Adipose tissue (tissue), 3 donors: ENCODE measurements around the gene HK2. TPM values are rescaled to one million over a fixed set of nuclear protein-coding genes. Genes with fewer than 3 reads are reported as not detected.
"Not testable (repeated sequence)": the region's sequence is repeated elsewhere in the genome, so short reads cannot be mapped to it uniquely, and the experiment has no call there.

Experiments
- H3K27ac ChIP-seq: one replicate; pipeline ENCODE4 v1.5.1; 2013; ENCODE audit warnings: low read depth, low read length
- WGBS, 3 donors: extraction: QIAGEN DNeasy Blood & Tissue Kit; methylation state at CpG; one replicate each; pipeline ENCODE4 v1.1.7; 2013; 5-methylcytosine and 5-hydroxymethylcytosine counted together
- polyA plus RNA-seq, 3 donors: library from polyadenylated mRNA; stranded (reverse); fragments of 200-250 nt; gene quantifications; one replicate each; pipeline ENCODE4 v1.2.3, GENCODE V29; 2013
- donor health status: healthy with polysubstance abuse.
- donor health status: Bipolar disorder and iron deficiency.
- donor health status: healthy.

The HK2 gene
- 100 to 1,000 TPM in 1 of 3 donors, 10 to 100 TPM in 2; 11.8 to 123 (median 18.2) TPM for polyA plus RNA-seq

GRCh38 chr2:74833418-74834233 lies at the start of gene HK2:
Gene HK2 (plus strand): TSS chr2:74834127. CDS start chr2:74834581, 454 bp downstream.
- no peak within 1 kb of the TSS for H3K27ac ChIP-seq
- 4 to 7% (median 6%) methylated on average over 44 to 67 of the region's 67 CpGs for WGBS, 3 donors

GRCh38 chr2:74789271-74789670 lies 44.7 kb upstream of the HK2 start:
- 47 to 66% (median 51%) methylated on average over 2 of the region's 2 CpGs for WGBS, 3 donors
- no peak overlapping the region for H3K27ac ChIP-seq

GRCh38 chr2:74792282-74792681 lies 41.6 kb upstream of the HK2 start:
- H3K27ac ChIP-seq, result no peak overlapping the region
- 77 to 82% (median 78%) methylated on average over 5 of the region's 5 CpGs for WGBS, 3 donors

GRCh38 chr2:74794878-74795277 lies 39.0 kb upstream of the HK2 start:
- no CpG with 5 or more reads among the region's 2 CpGs for WGBS, 3 donors
- not testable (repeated sequence) for H3K27ac ChIP-seq

- no peak overlapping the region for H3K27ac ChIP-seq
- WGBS, 3 donors, result 86 to 93% (median 92%) methylated on average over 5 of the region's 5 CpGs
Observed at GRCh38 chr2:74806355-74806839, 27.5 kb upstream of the HK2 start.

- 75 to 87% (median 85%) methylated on average over 6 of the region's 6 CpGs for WGBS, 3 donors
- no peak overlapping the region for H3K27ac ChIP-seq
Observed at GRCh38 chr2:74806920-74807319, 27.0 kb upstream of the HK2 start.

DNA sequence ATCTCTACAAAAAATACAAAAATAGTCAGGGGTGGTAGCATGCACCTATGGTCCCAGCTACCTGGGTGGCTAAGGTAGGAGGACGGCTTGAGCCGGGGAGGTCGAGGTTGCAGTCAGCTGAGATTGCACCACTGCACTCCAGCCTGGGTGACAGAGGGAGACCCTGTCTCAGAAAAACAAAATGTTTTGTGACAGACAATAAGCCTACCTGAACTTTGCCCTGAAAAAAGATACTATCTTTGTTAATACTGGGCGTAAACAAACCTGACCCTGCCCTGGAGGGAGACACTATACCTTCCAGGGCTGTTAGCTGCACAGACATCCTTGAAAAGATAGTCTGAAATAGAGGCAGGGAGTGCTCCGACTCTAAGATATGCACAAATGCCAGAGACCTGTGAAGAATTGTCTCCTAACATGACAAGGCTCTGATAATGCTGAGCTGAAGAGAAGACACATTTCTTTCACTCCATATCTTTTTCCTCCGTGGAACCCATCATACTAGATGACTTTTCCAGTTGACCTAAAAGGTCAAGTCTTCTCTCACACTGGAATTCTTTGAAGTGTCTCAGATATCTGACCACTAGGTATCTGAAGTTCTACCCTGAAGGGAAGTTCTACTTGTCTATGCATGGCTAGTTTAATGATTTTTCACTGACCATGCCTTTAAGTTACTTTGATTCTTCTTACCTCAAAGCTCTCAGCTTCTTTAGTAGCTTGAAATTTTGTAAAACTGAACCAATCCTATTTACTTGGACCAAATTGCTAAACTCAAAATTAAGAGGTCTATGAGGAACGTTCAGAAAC lies 20.9 kb upstream of the HK2 start:
- 39 to 74% (median 64%) methylated on average over 7 of the region's 7 CpGs for WGBS, 3 donors

DNA sequence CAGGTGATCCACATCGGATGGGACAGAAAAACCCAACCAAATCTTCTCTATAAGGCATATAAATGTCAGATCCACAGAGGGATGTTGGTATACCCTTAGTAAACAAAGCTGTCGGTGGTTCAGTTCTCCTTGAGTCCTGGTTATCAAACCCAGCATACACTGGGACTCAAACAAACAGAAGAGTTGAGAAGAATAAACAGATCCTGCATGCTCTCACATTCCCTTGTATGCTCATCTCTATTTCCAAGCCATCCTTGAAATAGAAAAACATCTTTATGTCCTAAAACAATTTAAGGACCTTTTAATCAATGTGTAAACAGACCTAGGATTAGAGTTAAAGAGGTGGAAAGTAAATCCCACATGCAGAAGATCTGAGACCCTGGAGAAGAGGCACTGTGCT lies 19.8 kb upstream of the HK2 start:
- no peak overlapping the region for H3K27ac ChIP-seq
- WGBS, 3 donors, result 41 to 82% (median 75%) methylated on average over 2 of the region's 2 CpGs

More for the DNA sequence above, 20.9 kb upstream of the HK2 start:
- H3K27ac ChIP-seq, result no peak overlapping the region

DNA sequence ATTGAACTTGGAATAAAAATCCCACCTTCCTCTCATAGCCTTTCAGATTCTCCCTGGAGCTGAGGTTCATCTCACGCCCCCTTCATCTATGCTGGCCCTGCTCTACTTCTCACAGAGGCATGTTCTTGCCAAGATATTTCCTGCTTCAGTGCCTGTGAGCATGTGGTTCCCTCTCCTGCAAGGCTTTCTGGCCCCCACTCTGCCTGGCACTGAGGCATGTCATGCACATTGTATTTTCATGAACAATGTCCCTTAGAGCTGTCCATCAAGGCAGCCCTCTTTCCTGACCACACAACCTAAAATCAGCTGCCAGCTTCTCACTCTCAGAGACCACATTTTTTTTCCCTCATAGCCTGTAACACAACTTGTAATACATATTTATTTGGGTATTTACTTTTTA lies 18.0 kb upstream of the HK2 start:
- 71 to 93% (median 74%) methylated on average over 1 of the region's 1 CpG for WGBS, 3 donors
- no peak overlapping the region for H3K27ac ChIP-seq

DNA sequence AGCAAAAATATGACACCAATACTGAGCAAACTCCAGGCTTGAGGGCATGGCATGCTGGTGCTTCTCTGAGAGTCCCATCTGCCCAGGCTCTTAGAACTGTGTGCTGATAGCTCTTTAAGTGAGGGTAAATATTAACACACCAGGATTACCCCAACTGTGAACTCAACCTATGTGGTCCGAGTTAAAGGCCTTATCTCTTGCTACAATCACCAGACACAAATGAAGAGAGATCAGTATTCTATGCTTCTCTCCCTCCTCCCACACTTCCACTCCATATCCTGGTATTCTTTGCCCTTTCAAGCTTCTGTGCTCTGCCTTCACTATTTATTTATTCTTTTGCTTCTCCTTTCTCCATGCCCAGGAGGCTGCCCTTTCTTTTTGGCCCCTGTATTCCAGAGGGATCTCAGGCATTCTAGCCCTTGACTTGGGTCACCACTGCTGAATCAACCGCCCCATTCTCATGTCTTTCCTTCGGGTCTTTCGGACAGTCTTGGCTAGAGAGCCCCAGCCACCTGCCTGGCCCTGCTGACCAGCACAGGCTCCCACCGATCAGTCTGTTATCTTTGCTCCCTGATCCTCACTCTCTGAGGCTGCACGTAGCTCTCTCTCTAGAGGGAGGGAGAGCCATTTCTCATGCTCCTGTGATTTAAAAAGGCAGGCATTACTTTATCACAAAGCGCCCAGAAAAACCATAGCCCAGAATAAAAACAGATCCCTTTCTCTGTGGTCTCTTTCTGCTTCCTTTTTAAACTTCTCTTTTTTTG lies 17.2 kb upstream of the HK2 start:
- 17 to 25% (median 23%) methylated on average over 7 of the region's 7 CpGs for WGBS, 3 donors

DNA sequence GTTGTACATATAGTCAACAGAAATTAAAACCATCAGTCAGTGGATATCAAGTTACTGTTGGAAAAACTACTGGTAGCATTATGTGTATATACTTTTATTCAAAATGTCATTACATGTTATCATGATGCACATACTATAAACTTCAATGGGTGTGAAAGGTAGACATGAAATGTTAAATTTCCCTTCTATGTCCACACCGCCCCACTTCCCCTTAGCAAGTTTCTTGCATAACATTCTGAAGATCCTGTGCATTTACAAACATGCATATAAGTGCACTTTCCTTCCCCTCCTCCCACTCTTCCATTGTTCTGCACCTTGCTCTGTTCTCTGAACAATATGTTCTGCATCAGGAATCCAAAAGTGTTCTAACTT lies 16.6 kb upstream of the HK2 start:
- WGBS, 3 donors, result 50 to 95% (median 67%) methylated on average over 1 of the region's 1 CpG
- no peak overlapping the region for H3K27ac ChIP-seq

More for the DNA sequence above, 17.2 kb upstream of the HK2 start:
- no peak overlapping the region for H3K27ac ChIP-seq

GRCh38 chr2:74819702-74820101 lies 14.2 kb upstream of the HK2 start:
- no peak overlapping the region for H3K27ac ChIP-seq

DNA sequence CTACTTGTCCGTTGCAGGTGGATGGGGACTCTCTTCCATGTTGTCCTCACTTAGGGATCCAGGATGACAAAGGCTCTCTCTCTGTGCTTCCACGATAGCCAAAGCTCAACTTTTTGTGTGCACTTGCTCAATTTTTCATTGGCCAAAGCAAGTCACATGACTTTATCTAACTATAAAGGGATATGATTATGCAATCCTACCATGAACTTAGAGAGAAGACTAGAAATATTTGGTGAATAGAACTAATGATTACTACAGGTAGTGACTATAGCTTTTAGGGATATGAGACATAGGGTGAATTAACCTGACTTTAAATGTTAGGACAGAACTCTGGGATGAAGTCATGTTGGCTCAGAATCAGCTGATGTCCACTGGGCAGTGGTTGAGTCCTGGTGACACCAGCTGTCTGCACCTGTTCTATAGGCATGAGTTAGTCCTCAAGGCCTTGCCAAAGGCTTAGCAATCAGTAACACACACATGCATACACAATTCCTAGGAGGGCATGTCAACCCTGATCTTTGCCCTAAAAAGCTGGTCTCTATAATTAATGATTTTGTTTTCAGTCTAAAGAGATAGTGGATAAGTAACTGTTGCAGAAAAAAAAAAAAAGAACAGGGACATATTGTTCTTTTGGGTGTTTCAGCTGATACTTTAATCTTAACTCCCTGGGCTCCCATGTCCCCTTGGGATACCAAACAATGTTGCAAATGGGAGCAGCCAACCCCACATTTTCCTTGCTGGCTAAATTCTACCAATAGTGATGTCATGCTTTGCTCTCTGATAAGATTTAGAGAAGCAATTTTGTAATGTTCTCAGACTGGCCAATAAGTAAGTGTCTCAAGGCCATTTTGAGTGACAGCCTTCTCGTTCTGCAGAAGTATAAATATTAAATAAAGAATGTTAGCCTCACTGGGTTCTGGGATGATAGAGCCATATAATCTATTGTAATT lies 12.5 kb upstream of the HK2 start:
- no peak overlapping the region for H3K27ac ChIP-seq
- 71 to 75% (median 75%) methylated on average over 3 of the region's 3 CpGs for WGBS, 3 donors

DNA sequence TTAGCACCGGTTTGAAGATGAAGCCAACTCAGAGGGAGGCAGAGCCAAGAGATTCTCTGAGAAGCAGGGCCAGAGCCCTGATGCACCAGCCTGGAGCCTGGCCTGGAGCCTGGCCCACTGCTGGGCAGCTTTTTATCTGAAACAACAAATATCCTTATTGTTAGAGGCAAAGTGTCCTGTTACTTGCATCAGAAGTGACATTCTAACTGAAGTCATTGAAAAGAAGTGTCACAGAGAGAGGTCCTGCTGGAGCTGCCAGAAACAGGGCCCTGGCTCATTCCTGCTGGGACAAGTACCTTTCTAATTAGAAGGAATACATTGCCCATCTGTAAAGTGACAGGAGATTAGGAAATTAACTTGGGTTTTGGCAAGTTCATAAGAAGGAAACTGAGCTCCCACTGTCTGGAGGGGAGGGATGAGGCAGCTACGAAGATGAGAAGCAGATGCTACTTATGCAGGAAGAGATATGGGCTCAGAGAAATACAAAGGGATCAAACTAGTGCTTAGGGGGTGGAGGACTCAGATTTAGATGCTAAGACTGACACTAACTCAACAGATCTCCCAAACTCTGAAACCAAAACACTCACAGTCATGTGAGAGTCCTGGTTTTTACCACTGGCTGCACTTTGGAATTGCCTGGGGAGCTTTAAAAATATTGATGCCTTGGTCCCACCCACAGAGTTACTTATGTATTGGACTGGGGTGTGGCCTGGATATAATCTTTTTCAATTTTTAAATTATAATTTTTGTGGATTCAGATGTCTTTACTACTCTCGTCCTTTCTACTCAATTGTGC lies 11.0 kb upstream of the HK2 start:
- no peak overlapping the region for H3K27ac ChIP-seq
- 61 to 67% (median 61%) methylated on average over 3 of the region's 3 CpGs for WGBS, 3 donors

DNA sequence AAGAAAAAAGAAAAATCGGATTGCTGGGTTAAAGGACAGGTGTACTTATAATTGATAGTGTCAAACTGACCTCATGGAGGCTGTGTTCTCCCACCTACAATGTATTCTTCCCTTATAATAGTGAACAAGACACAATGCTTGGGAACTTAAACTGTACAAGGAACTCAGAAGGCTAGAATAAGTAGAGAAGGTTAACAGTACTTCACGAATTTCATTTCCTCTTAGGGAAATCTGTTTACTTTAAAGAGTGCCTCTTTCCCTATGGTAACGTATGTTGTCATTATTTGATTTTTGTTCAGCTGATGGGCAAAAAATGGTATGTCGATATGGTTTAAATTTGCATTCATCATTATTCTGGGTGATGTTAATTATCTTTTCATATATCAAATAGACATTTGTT lies 9.2 kb upstream of the HK2 start:
- 51 to 72% (median 59%) methylated on average over 4 of the region's 4 CpGs for WGBS, 3 donors

DNA sequence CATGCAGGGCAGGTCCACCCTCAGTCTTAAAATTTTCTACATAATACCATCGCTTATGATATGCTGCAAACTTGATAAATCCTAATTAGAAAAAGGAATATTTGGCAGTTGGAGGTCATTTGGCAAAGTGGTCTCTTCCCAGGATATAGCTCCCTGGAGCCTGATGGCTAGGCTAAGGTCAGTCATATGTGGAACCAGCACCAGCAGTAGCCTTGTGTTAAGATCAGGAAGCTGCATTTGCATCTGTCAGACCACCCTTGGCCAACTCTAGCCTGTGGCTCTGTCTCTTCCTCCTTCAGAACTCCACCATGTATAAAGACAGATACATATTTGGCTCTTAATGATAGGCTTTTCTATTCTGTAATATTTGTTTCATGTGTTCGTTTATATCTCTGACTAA lies 5.4 kb upstream of the HK2 start:
- H3K27ac ChIP-seq, result no peak overlapping the region
- 70 to 76% (median 74%) methylated on average over 2 of the region's 2 CpGs for WGBS, 3 donors

More for the DNA sequence above, 9.2 kb upstream of the HK2 start:
- H3K27ac ChIP-seq, result no peak overlapping the region
